Chondrocyte (in vitro differentiated cells): ENCODE data around the gene DLEC1. TPM values are rescaled to one million over a fixed set of nuclear protein-coding genes. Genes with fewer than 3 reads are reported as not detected.
"Not testable (repeated sequence)": the region's sequence is repeated elsewhere in the genome, so short reads cannot be mapped to it uniquely, and the experiment has no call there.

Source experiments
- DNase-seq: peaks from one replicate; pipeline ENCODE4 v3.0.0; 2021; ENCODE audit warnings: mixed read lengths, low spot score
- H3K27ac Mint-ChIP-seq: one replicate; pipeline ENCODE4 v1.8.0; 2021; ENCODE audit warnings: mild to moderate bottlenecking, moderate library complexity, mixed read lengths; ENCODE audit not compliant: unreplicated experiment
- H3K27me3 Mint-ChIP-seq: 2 replicates; pipeline ENCODE4 v1.8.0; 2021; ENCODE audit warnings: low read depth, mixed read lengths
- H3K36me3 Mint-ChIP-seq: 2 replicates; pipeline ENCODE4 v1.8.0; 2021; ENCODE audit warnings: low read depth, mixed read lengths
- H3K4me1 Mint-ChIP-seq: 2 replicates; pipeline ENCODE4 v1.8.0; 2021; ENCODE audit warnings: low read depth, mild to moderate bottlenecking, mixed read lengths
- H3K4me3 Mint-ChIP-seq: one replicate; pipeline ENCODE4 v1.8.0; 2021; ENCODE audit warnings: mild to moderate bottlenecking, moderate library complexity, mixed read lengths; ENCODE audit not compliant: unreplicated experiment
- H3K9me3 Mint-ChIP-seq: 2 replicates; pipeline ENCODE4 v1.8.0; 2021; ENCODE audit warnings: low read depth, mixed read lengths
- CTCF ChIP-seq: fragments of 200-600 bp; sonication (generic); IDR thresholded peaks from 2 replicates; pipeline ENCODE4 v1.5.0; 2021; ENCODE audit warnings: antibody characterized with exemption, mild to moderate bottlenecking, moderate library complexity
- total RNA-seq: library from RNA; stranded (reverse); gene quantifications from 3 replicates; pipeline ENCODE4 v1.2.1, GENCODE V29; 2021

Gene DLEC1
- total RNA-seq, 1 donor from 2014 or later = 0.17 TPM

GRCh38 chr3:38130631-38131065 lies 91.6 kb downstream of the DLEC1 start:
- no peaks in the 10 kb centered on the region for H3K27me3 Mint-ChIP-seq
- DNase-seq = no peak
- no peak overlapping the region for H3K4me3 Mint-ChIP-seq
- no peaks in the 10 kb centered on the region for H3K9me3 Mint-ChIP-seq
- H3K36me3 Mint-ChIP-seq = peaks cover 36% of the 10 kb centered on the region
- H3K4me1 Mint-ChIP-seq = peaks cover 12% of the 10 kb centered on the region
- no peak for TF ChIP-seq CTCF
- no peak overlapping the region for H3K27ac Mint-ChIP-seq

GRCh38 chr3:38131621-38132369 lies 92.8 kb downstream of the DLEC1 start:
- Mint-ChIP-seq H3K9me3 (no peaks in the 10 kb centered on the region), H3K27ac (no peak overlapping the region), H3K4me3 (no peak overlapping the region), H3K27me3 (no peaks in the 10 kb centered on the region), H3K36me3 (peaks cover 30% of the 10 kb centered on the region), H3K4me1 (peaks cover 20% of the 10 kb centered on the region)
- DNase-seq = no peak
- TF ChIP-seq CTCF = peak; percentile 75

GRCh38 chr3:38133209-38133556 lies 94.2 kb downstream of the DLEC1 start:
- Mint-ChIP-seq H3K27ac (no peak overlapping the region), H3K9me3 (no peaks in the 10 kb centered on the region), H3K4me1 (peaks cover 28% of the 10 kb centered on the region), H3K36me3 (peaks cover 22% of the 10 kb centered on the region), H3K27me3 (no peaks in the 10 kb centered on the region), H3K4me3 (no peak overlapping the region)
- DNase-seq = no peak
- no peak for TF ChIP-seq CTCF

- H3K27me3 Mint-ChIP-seq = no peaks in the 10 kb centered on the region
- no peak for DNase-seq
- H3K36me3 Mint-ChIP-seq = peaks cover 21% of the 10 kb centered on the region
- H3K4me1 Mint-ChIP-seq = peaks cover 31% of the 10 kb centered on the region
- no peak overlapping the region for H3K27ac Mint-ChIP-seq
- H3K9me3 Mint-ChIP-seq = no peaks in the 10 kb centered on the region
- TF ChIP-seq CTCF = no peak
- H3K4me3 Mint-ChIP-seq = no peak overlapping the region
These were observed 94.8 kb downstream of the DLEC1 start for GRCh38 chr3:38133557-38134405.

- not testable (repeated sequence) for H3K27ac Mint-ChIP-seq, H3K9me3 Mint-ChIP-seq, H3K4me3 Mint-ChIP-seq, H3K27me3 Mint-ChIP-seq, DNase-seq
- Mint-ChIP-seq H3K4me1 (peaks cover 38% of the 10 kb centered on the region), H3K36me3 (peaks cover 15% of the 10 kb centered on the region)
These were observed 95.6 kb downstream of the DLEC1 start for GRCh38 chr3:38134517-38135143.

- peaks cover 12% of the 10 kb centered on the region for H3K36me3 Mint-ChIP-seq
- not testable (repeated sequence) for DNase-seq, H3K27me3 Mint-ChIP-seq, H3K9me3 Mint-ChIP-seq
- peaks cover 40% of the 10 kb centered on the region for H3K4me1 Mint-ChIP-seq
- peak overlapping the region; percentile 96 for H3K4me3 Mint-ChIP-seq
- peak overlapping the region; percentile 78 for H3K27ac Mint-ChIP-seq
These were observed 96.7 kb downstream of the DLEC1 start for GRCh38 chr3:38135621-38136277.
